PFSK-1 (cell line): Measurements from ENCODE around the gene CYB5R3.

Source experiments
- POLR2AphosphoS5 ChIP-seq: IDR thresholded peaks from 2 replicates; pipeline ENCODE4 v1.6.1; 2012; ENCODE audit warnings: low read depth, mild to moderate bottlenecking, control low read depth, low read length, moderate library complexity
- TAF1 ChIP-seq: IDR thresholded peaks from 2 replicates; pipeline ENCODE4 v1.6.1; 2012; ENCODE audit warnings: low read length, control low read depth, borderline replicate concordance; ENCODE audit not compliant: insufficient read depth

DNA sequence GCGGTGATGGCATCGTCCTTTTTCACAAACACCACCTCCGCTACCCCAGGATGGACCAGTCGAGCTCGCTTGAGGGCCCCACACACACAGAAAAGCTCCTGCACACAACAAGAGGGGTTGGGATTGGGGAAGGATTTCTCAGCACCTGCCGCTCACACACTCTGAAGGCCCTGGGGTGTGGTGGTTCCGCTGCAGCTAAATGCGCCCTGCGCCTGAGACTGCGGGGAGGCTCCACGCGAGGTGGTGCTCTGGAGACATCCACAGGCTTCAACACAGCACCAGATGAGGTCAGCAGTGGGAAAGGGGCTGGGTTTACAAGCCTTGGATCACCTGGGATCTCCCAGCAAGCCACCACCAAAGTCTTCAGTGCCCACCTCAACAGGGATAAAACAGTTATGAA, 57.2 kb downstream of the CYB5R3 start:
- no peak for TF ChIP-seq POLR2AphosphoS5
- TF ChIP-seq TAF1 = no peak
